Activated CD4-positive, CD25-positive, alpha-beta regulatory T cell (primary cell): ENCODE data around the gene RNU5D-1.
"Not testable (repeated sequence)": the region's sequence is repeated elsewhere in the genome, so short reads cannot be mapped to it uniquely, and the experiment has no call there.

Source experiments
- DNase-seq, 4 experiments: peaks; one replicate each; lab custom pipeline; 2025; lab: John Stamatoyannopoulos, UW

The RNU5D-1 gene

GRCh38 chr1:44730741-44731512 lies at the start of gene RNU5D-1:
Gene RNU5D-1, minus strand, starts transcription at chr1:44731170.
- DNase-seq = peak; percentile 85 to 95 (median 87)

- no peak for DNase-seq
Observed at GRCh38 chr1:44780583-44781121, 49.7 kb upstream of the RNU5D-1 start.

GRCh38 chr1:44778705-44779576 lies 48.0 kb upstream of the RNU5D-1 start:
- DNase-seq = no peak

- no peak for DNase-seq
Observed at GRCh38 chr1:44777969-44778635, 47.1 kb upstream of the RNU5D-1 start.

- DNase-seq = no peak
Observed at GRCh38 chr1:44777547-44777946, 46.6 kb upstream of the RNU5D-1 start.

- DNase-seq = no peak
Observed at GRCh38 chr1:44776730-44777068, 45.7 kb upstream of the RNU5D-1 start.

- peak in 3 of 4 experiments; percentile 21 to 43 (median 41) for DNase-seq
Observed at GRCh38 chr1:44775930-44776729, 45.2 kb upstream of the RNU5D-1 start.

- DNase-seq = peak; percentile 76 to 83 (median 78)
Observed at GRCh38 chr1:44775078-44775929, 44.3 kb upstream of the RNU5D-1 start, which contains the start of gene RPS8. Gene RPS8, plus strand, starts transcription at chr1:44775540. Its CDS starts 57 bp downstream, at chr1:44775597.

GRCh38 chr1:44766421-44766820 lies 35.5 kb upstream of the RNU5D-1 start:
- DNase-seq = not testable (repeated sequence)

GRCh38 chr1:44760876-44761275 lies 29.9 kb upstream of the RNU5D-1 start:
- DNase-seq = no peak

- no peak for DNase-seq
Observed at GRCh38 chr1:44759077-44759476, 28.1 kb upstream of the RNU5D-1 start.

GRCh38 chr1:44757420-44757819 lies 26.4 kb upstream of the RNU5D-1 start:
- DNase-seq = no peak

GRCh38 chr1:44747878-44748277 lies 16.9 kb upstream of the RNU5D-1 start:
- DNase-seq = no peak

- no peak for DNase-seq
Observed at GRCh38 chr1:44743211-44743610, 12.2 kb upstream of the RNU5D-1 start.

- DNase-seq = no peak
Observed at GRCh38 chr1:44740179-44740617, 9.2 kb upstream of the RNU5D-1 start.

- DNase-seq = peak; percentile 91 to 93 (median 92)
Observed at GRCh38 chr1:44739307-44740178, 8.6 kb upstream of the RNU5D-1 start, which contains the start of gene KIF2C. Gene KIF2C, plus strand, starts transcription at chr1:44739837. Its CDS starts 96 bp downstream, at chr1:44739933.

GRCh38 chr1:44738953-44739306 lies 8.0 kb upstream of the RNU5D-1 start:
- not testable (repeated sequence) for DNase-seq

GRCh38 chr1:44735992-44736391 lies 5.0 kb upstream of the RNU5D-1 start:
- no peak for DNase-seq

GRCh38 chr1:44733784-44734183 lies 2.8 kb upstream of the RNU5D-1 start:
- DNase-seq = no peak
